Lower leg skin (tissue), 4 donors: ENCODE data around the gene IFIT3. TPM values are rescaled to one million over a fixed set of nuclear protein-coding genes. Genes with fewer than 3 reads are reported as not detected.

Experiments used
- DNase-seq, 2 donors: peaks; one replicate each; pipeline ENCODE4 v3.0.0-alpha.2; 2019; ENCODE audit warnings: low spot score in 2 of 2
- H3K4me3 ChIP-seq: fragments of 200-600 bp; sonication (generic); 2 replicates; pipeline ENCODE4 v1.5.1; 2017; ENCODE audit warnings: mild to moderate bottlenecking, low read depth; ENCODE audit not compliant: poor library complexity, severe bottlenecking
- POLR2A ChIP-seq, 2 donors: fragments of 450-650 bp; IDR thresholded peaks; one replicate each; pipeline ENCODE4 v1.6.1; 2016 to 2017; ENCODE audit warnings: antibody characterized with exemption in 2 of 2, mild to moderate bottlenecking in 1 of 2, moderate library complexity in 1 of 2
- WGBS, 2 donors: methylation state at CpG; one replicate each; pipeline ENCODE4 v1.1.5; 2018; 5-methylcytosine and 5-hydroxymethylcytosine counted together
- intact Hi-C: fragments of 100-400 bp; cut with DNase I; formaldehyde crosslinking; loops from one replicate; pipeline ENCODE4 v1.15.0; 2023; ENCODE audit warnings: low total_unique reads
- total RNA-seq, 4 donors: library from RNA; depleted of rRNA; stranded (reverse); fragments of >200 nt; gene quantifications; one replicate each; pipeline ENCODE4 v1.1.0, GENCODE V29; 2016
- TF ChIP-seq, protein P1 (sequence below), 3 donors: fragments of 450-650 bp; IDR thresholded peaks; one replicate each; pipeline ENCODE4 v1.5.1; 2016; ENCODE audit warnings: antibody characterized with exemption in 3 of 3, mild to moderate bottlenecking in 3 of 3, moderate library complexity in 2 of 3

Gene IFIT3
- total RNA-seq, 4 donors from 2014 or later = 1.1 to 8.2 (median 3.7) TPM

DNA sequence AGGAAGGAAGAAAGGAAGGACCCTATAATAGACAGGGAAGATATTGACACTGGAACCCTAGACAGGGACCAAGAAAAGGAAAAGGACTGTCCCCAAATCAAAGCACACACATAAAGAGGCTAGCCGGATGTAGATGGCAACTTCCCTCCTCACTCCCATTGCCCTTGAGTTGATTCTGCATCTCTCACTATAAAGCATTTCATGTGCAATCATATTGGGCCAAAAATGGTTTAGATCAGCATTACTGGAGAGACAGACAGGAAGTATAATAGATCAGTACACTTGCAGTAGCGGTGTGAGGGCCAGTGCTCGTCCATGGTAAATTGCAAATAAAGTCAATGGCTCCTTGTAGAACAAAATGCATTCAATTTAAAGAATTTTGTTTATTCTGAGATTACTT is 8.4 kb downstream of the IFIT3 start:
- DNase-seq = no peak
- WGBS, 2 donors = 81 to 85% methylated on average over 3 of the region's 3 CpGs
- intact Hi-C loops = no loop called here
- TF ChIP-seq, protein P1, sequence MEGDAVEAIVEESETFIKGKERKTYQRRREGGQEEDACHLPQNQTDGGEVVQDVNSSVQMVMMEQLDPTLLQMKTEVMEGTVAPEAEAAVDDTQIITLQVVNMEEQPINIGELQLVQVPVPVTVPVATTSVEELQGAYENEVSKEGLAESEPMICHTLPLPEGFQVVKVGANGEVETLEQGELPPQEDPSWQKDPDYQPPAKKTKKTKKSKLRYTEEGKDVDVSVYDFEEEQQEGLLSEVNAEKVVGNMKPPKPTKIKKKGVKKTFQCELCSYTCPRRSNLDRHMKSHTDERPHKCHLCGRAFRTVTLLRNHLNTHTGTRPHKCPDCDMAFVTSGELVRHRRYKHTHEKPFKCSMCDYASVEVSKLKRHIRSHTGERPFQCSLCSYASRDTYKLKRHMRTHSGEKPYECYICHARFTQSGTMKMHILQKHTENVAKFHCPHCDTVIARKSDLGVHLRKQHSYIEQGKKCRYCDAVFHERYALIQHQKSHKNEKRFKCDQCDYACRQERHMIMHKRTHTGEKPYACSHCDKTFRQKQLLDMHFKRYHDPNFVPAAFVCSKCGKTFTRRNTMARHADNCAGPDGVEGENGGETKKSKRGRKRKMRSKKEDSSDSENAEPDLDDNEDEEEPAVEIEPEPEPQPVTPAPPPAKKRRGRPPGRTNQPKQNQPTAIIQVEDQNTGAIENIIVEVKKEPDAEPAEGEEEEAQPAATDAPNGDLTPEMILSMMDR (IDR thresholded peaks at IDR 0.05) = no peak
- TF ChIP-seq POLR2A (IDR thresholded peaks at IDR 0.05) = no peak
- H3K4me3 ChIP-seq = no peak overlapping the region

DNA sequence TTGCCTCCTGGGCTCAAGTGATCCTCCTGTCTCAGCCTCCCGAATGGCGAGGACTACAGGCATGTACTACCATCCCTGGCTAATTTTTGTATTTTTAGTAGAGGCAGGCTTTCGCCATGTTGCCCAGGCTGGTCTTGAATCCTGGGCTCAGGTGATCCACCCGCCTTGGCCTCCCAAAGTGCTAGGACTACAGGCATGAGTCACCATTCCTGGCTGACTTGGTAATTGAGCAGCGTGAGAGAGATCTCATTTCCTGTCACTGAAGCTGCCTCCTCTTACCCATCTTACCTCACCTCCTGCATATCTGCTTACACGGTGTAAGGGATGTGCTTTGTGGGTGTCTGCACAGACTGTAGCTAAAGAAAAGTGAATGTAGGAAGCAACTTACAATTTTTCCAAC is 9.7 kb downstream of the IFIT3 start:
- WGBS, 2 donors = 72 to 75% methylated on average over 6 of the region's 6 CpGs
- no peak for DNase-seq
- intact Hi-C loops = no loop called here
- TF ChIP-seq, protein P1 (IDR thresholded peaks at IDR 0.05) = no peak
- no peak for TF ChIP-seq POLR2A (IDR thresholded peaks at IDR 0.05)
- H3K4me3 ChIP-seq = no peak overlapping the region

DNA sequence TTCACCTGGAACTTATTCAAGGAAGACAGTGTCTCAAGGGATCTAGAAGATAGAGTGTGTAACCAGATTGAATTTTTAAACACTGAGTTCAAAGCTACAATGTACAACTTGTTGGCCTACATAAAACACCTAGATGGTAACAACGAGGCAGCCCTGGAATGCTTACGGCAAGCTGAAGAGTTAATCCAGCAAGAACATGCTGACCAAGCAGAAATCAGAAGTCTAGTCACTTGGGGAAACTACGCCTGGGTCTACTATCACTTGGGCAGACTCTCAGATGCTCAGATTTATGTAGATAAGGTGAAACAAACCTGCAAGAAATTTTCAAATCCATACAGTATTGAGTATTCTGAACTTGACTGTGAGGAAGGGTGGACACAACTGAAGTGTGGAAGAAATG is 10.9 kb downstream of the IFIT3 start:
- 95 to 98% methylated on average over 3 of the region's 3 CpGs for WGBS, 2 donors
- TF ChIP-seq, protein P1 (IDR thresholded peaks at IDR 0.05) = no peak
- TF ChIP-seq POLR2A (IDR thresholded peaks at IDR 0.05) = no peak
- H3K4me3 ChIP-seq = no peak overlapping the region
- DNase-seq = no peak
- intact Hi-C loops = no loop called here

DNA sequence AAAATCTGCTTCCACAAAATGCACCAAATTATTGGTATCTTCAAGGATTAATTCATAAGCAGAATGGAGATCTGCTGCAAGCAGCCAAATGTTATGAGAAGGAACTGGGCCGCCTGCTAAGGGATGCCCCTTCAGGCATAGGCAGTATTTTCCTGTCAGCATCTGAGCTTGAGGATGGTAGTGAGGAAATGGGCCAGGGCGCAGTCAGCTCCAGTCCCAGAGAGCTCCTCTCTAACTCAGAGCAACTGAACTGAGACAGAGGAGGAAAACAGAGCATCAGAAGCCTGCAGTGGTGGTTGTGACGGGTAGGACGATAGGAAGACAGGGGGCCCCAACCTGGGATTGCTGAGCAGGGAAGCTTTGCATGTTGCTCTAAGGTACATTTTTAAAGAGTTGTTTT is 12.1 kb downstream of the IFIT3 start:
- intact Hi-C loops = no loop called here
- WGBS, 2 donors = 74 to 96% methylated on average over 3 to 4 of the region's 4 CpGs
- TF ChIP-seq, protein P1 (IDR thresholded peaks at IDR 0.05) = no peak
- TF ChIP-seq POLR2A (IDR thresholded peaks at IDR 0.05) = no peak
- no peak for DNase-seq
- no peak overlapping the region for H3K4me3 ChIP-seq

DNA sequence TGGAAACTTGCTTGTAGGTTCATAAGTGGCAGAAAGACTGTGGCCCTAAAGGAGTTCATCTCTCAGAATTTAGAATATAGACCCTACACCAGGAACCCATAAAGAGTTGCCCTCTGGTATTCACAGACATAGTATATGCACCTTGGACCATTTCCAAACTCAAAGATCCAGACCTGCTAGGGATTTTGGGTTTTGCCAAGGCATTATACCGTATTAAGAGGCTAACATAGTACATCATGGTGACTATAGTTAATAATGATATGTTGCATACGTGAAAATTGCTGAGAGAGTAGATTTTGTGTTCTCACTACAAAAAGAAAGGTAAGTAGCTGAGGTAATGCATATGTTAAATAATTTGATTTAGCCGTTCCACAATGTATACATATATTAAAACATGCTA is 13.9 kb downstream of the IFIT3 start:
- intact Hi-C loops = no loop called here
- H3K4me3 ChIP-seq = no peak overlapping the region
- 92 to 93% methylated on average over 3 of the region's 3 CpGs for WGBS, 2 donors
- TF ChIP-seq POLR2A (IDR thresholded peaks at IDR 0.05) = no peak
- no peak for DNase-seq

DNA sequence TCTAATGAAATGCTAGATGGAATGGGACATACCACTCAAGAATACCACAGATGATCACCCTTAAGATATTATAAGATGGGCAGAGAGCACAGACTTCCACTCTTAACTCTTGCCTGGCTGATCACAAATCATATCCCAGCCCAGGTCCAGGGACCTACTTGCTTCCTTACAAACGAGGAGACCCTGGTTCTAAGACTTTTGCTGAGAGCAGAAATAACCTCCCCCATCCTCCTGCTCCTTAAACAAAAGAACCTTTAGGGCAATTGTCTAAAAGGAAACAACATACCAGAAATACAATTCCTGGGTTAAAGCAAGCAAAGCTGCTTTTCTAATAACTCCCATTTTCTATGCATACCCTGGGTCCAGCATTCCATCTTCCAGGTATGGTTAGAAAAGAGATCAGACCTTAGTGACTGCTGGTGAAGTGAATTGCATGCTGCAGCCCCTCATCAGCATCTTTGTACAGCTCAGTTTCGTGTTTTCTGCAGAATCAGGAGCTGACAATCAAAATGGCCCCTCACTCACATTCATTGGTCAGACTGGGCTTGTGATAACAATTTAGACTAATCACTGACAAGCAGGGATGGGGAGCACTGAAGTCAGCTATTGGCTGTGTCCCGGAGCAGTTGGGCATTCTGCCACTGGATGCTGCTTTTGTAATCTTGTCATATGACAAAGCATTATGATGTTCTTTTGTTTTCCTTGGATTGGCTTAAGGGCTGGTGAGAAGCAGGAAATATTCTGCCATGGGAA is 14.6 kb downstream of the IFIT3 start:
- peak; percentile 71 to 93 for DNase-seq
- H3K4me3 ChIP-seq = no peak overlapping the region
- WGBS, 2 donors = 66% methylated on average over 3 of the region's 3 CpGs
- intact Hi-C loops = no loop called here
- TF ChIP-seq POLR2A (IDR thresholded peaks at IDR 0.05) = no peak
- TF ChIP-seq, protein P1 (IDR thresholded peaks at IDR 0.05) = no peak
